NCI-H1105 (cell line): Measurements from ENCODE around the gene TTLL11.
"Not testable (repeated sequence)": the region's sequence is repeated elsewhere in the genome, so short reads cannot be mapped to it uniquely, and the experiment has no call there.

Experiments used
- DNase-seq: peaks from one replicate; lab custom pipeline; 2025; lab: John Stamatoyannopoulos, UW

Gene TTLL11

GRCh38 chr9:122125509-122126330, 32.6 kb upstream of the TTLL11 start:
- DNase-seq = no peak

- peak; percentile 64 for DNase-seq
Observed at GRCh38 chr9:122125158-122125508, 32.0 kb upstream of the TTLL11 start.

DNA sequence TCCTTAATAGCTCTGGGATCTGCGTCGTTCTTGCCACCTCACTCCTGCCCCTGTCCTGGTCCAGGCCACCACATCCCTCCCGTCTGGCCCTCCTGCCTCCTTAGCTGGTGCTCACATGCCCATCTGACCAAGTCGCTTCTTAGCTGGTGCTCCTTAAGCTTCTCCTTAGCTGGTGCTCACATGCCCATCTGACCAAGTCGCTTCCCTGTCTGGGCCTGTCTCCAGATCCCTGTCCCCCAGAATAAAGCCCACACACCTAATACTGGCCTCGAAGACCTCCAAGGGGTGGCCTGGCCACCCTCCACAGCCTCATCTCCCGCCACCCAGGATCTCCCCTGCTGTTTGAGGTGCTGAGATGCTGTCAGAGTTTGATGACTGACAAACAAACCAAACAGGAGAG, 31.4 kb upstream of the TTLL11 start:
- no peak for DNase-seq

DNA sequence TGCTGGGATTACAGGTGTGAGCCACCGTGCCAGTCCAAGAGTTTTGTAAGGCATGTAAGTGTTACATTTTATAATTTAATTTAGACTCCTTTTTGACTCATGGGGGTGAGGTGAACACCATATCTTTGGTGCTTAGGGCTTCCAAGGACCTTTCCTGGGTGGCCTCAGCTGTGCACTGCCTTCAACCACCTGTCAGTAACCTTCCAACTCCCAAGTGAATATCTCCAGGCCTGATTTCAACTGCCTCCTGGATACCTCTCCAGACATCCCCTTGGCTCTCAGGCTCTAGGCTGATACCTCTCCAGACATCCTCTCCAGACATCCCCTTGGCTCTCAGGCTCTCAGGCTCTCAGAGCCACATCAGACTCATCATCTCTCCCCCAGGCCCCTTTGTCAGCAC, 30.9 kb upstream of the TTLL11 start:
- no peak for DNase-seq

DNA sequence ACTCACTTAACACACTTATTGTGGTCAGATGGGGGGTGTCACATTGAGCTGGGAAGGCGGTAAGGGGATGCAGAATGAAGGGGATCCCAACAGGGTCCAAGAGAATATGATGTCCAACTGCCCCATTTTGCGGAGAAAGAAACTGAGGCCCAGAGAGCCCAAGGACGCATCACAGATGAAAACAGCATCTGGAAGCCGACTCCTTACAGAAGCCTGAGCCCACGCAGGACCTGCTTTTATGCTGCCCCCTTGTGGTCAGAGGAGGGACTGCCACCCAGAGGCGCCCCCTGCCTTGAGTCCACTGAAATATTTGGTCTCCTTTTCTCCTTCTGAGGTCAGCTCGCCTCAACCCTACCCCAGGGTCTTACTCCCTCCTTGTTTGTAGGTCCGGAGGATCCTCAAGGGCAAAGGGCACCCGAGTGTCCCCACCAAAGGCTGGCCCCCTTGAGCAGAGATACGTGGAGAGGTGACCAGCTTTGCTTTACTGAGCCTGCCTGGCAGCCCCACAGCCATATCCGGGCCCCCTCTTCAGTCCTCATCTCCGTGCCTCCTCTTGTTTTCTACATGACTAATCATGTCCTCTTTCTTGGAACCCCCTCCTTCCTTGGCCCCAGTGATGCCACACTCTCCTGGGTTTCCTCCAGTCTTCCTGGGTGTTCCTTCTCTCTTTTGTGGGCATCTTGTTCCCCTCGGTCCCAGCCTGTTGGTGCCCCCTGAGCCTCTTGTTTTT, 30.0 kb upstream of the TTLL11 start:
- peak; percentile 48 for DNase-seq

GRCh38 chr9:122122468-122122867, 29.4 kb upstream of the TTLL11 start:
- DNase-seq = no peak

- DNase-seq = no peak
Observed at GRCh38 chr9:122121931-122122330, 28.8 kb upstream of the TTLL11 start.

DNA sequence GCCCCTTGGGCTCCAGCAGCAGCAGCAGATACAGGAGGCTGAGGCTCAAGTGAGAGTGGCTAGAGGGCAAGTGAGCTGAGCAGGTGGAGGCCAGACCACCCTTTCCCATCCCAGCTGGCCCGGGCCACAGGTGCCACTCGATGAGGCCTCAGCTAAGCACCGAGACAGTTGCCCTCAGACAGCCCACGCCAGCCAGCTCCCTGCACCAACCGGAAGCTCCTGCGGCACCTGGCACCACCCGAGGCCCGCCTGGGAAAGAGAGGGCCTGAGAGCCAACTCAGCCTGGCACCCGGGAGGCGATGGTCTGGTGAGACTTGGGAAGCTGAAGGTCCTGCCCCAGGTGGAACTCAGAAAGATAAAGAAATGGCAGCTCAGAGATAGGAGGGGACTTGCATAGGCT, 28.3 kb upstream of the TTLL11 start:
- DNase-seq = no peak

DNA sequence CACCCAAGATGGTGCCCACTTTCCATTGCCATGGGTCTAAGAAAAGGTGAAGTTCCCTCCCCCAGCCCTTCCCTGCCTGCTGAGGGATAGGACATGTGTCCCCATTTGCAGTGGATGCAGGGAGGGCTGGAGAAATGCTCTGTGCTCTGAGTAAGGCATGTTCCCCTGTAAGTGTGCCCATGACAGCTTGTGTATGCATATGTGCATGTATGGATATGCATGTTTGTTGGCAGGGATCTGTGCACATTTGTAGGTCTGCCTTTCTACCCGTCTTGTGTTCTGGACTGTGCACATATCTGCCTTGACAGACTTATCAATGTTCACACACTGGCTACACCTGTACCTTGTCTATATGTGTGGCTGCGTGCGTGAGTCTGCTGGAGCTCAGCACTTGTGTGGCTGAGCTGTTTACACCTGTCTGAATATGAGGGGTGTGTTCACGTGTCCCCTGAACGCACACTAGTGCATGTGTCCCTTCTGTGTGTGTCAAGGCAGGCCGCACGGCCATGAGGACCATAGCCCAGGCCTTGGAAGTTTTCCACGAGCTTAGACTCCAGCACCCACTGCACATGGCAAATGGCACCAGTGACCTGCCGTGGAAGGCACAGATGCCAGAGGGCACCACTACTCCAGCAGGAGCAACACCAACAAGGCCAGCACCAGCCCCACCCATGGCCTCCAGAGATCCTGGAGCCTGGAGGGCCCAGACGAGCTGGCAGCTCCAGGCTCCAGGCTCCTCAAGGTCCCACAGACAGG, 27.4 kb upstream of the TTLL11 start:
- no peak for DNase-seq

DNA sequence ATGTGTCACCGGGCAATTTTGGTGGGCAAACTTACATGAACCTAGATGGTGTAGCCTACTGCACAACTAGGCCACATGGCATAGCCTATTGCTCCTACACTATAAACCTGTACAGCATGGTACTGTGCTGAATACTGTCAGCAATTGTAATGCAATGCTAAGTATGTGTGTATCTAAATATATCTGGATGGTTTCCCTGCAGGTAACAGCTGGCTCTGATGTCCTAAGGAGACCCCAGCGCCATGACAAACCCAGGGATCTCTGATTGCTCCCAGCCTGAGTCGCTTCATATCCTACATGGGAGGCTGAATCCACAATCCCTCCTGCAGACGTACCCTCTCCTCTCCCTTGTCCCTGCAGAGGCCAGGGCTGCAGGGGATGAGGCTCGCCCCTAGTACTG, 26.6 kb upstream of the TTLL11 start:
- DNase-seq = no peak

GRCh38 chr9:122119166-122119521, 26.0 kb upstream of the TTLL11 start:
- no peak for DNase-seq

GRCh38 chr9:122118343-122119165, 25.4 kb upstream of the TTLL11 start:
- DNase-seq = no peak

GRCh38 chr9:122117241-122117640, 24.1 kb upstream of the TTLL11 start:
- DNase-seq = not testable (repeated sequence)

DNA sequence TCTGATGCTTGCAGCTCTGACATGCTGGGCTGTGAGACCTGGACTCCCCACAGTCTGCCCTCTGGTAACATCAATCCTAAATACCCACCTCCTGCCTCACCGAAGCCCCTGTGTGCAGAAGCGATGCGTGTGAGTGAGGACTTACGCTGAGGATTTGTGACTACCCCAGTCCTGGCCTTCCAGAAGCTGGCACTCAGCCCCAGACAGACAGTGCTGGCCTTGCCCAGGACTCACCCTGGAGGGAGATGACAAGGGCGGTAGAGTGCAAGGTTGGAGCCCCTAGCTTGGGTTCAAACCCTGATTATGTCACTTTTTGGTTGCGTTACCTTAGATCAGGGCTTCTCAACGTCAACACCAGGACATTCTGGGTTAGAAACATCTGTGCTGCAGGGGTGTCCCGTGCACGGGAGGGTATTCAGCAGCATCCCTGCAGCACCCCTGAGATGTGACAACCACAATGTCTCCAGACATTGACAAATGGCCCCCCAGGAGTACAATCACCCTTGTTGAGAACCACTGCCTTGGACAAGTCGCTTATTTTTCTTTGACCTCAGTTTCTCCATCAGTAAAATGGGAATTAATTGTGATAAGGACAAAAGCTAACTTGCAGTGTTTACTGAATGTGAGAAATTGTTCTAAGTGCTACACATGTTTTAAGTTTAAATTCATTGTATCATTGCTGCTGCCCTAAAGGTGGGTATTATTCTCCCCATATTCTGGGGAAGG, 23.5 kb upstream of the TTLL11 start:
- no peak for DNase-seq

DNA sequence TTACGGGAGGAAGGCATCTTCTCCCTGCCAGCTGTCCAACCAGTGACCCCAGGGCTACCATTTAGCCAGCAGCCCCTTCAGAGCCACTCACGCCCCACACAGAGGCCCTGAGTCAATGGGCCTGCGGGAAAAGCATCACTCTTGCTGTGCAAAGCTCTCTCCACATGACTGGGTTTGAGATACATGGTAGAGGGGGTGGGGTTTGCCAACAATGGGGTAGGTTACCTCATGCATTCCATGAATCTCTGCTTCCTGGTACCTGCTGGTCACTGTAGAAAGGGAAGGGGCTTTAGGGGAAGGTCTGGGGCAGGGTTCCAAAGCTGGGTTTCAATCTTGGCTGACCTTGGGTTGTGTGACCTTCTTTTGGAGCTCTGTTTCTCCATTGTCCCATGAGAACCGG, 22.9 kb upstream of the TTLL11 start:
- DNase-seq = no peak

DNA sequence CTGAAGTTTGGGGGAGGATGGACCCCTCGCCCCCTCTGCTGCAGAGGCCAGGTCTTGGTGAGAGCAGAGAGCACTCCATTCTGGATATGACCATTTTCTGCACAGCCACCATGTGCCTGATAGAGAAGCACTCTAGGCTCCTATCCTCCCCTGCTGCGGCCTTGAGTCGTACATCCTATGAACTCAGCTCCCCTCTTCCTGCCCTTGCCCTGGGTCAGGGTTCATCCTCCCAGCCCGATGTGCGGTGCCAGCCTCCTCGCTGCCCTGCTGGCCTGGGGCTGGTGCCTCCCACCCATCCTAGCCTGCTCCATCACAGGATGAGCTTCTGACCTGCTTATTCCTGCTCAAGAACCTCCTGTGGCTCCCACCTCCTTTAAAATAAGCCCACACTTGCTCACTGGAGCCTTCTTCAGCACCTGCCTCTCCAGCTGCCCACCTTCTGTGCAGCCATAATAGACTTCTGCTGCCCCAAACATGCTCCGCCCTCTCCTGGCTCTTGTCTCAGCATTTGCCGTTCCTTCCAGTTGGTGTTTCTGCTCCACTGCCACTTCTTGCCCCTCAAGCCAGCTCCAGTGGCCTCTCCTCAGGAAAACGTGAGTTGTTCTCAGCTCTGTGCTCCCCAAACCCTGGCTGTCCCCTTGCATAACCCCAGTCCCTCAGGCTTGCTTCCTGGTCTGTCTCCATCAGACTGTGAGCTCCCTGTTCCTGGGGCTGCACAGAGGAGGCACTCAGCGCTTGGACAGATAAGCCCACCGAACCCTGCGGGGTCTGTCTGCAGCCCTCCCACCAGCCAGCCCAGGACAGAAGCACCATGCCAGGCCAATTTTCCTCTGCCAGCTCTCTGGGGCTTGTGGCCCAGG, 22.3 kb upstream of the TTLL11 start:
- no peak for DNase-seq

- no peak for DNase-seq
Observed at GRCh38 chr9:122113574-122113973, 20.5 kb upstream of the TTLL11 start.

DNA sequence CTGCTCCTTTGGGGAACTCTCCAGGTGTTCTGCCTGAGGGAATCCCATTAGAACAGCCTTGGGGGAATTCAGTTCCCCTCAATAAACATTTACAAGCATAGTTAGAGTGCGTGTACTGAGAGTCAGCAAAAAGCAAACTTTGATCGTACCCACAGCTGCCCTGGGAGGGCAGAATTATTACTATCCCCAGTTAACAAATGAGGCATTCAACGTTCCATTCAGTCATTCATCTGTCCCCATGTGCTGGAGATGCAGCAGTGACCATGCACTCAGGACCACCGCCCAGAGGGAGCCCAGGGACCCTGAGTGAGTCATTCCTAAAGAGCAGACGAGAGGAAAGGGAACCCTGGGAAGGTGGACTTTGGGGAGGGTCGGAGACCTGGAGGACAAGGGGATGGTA, 19.1 kb upstream of the TTLL11 start:
- no peak for DNase-seq

DNA sequence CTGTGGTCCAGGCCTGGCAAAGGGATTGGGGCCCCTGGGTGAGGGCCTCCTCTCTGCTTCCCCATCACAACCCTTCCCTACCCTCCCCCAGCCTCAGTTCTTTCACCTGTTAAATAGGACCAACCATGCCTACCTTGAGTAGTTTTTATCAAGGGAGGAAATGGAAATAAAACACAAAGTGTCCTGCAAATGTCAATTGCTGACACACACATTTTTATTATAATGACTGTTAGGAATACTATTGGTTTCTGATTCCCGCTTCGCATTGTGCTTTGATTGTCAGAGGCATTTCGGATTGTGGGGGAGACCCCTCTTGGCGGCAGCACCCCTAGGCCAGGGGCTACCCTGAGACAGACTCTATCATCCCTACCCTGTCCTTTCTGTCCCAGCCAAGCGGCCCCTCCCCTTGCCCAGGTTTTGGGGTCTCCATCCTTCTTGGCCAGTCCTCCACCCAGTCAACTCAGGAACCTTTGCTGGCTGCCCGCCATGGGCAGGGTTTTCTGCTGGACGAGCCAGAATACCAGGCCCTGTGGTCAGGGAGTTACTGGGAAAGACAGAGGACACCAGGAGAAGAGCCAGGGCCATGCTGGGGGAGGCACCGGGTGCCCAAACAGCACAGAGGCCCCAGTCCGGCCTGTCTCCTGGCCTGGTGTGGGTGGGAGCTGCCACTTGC, 18.4 kb upstream of the TTLL11 start:
- DNase-seq = no peak
